NOMO-1 treated with dmso at 0.1 percent for 144 hours (cell line): ENCODE results near the gene TMPRSS6.

Source experiments
- DNase-seq: peaks from one replicate; lab custom pipeline; 2025; ENCODE audit not compliant: unreplicated experiment; lab: John Stamatoyannopoulos, UW

Gene TMPRSS6

GRCh38 chr22:37141476-37141875 lies 32.0 kb upstream of the TMPRSS6 start:
- DNase-seq: no peak

DNA sequence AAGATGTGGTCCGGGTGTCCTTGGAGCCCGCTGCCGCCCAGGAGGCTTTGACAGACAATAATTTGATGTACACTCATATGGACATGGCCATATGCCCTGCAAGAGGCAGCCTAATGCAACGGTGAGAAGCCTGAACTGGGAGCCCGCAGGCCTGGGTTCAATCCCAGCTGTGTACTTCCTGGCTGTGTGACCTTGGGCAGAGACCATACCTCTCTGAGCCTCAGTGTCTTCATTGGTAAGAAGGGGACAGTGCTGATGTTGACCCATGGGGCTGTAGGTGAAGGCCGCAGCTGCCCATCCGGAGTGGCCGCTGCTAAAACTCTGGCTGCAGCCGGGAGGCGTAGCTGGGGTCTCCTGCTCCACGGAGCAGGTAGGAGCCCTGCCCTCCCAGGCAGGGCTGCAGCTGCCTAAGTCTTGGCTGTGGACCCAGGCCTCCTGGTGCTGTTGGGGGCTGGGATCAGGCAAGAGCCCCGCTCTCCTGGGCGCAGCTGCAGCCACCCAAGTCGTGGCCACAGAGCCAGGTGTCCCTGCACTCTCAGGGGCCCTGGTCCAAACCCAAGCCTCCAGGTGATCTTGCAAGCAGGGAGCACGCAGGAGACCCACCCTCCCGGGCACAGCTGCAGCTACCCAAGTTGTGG lies 31.3 kb upstream of the TMPRSS6 start:
- no peak for DNase-seq

DNA sequence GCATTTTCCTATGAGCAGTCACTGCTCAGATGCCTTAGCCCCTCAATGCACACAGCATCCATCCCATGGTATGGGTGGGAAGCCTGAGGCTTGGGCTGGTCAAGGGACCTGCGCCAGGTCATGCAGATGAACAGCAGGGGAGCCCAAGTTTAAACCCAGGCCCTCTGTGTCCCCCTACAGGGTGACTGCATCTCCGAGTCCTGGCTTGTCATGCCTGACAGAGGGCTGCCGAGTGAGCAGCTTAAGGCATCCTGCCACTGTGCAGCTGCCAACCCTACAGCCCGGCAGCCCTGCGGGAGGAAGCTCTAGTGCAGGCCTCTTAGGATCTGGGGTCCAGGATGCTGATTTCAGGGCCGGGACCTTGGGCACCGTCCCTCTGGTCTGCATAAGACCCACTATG lies 30.2 kb upstream of the TMPRSS6 start:
- no peak for DNase-seq

- DNase-seq: no peak
These were observed 29.5 kb upstream of the TMPRSS6 start for GRCh38 chr22:37138849-37139561.

- DNase-seq: no peak
These were observed 28.6 kb upstream of the TMPRSS6 start for GRCh38 chr22:37137903-37138665.

DNA sequence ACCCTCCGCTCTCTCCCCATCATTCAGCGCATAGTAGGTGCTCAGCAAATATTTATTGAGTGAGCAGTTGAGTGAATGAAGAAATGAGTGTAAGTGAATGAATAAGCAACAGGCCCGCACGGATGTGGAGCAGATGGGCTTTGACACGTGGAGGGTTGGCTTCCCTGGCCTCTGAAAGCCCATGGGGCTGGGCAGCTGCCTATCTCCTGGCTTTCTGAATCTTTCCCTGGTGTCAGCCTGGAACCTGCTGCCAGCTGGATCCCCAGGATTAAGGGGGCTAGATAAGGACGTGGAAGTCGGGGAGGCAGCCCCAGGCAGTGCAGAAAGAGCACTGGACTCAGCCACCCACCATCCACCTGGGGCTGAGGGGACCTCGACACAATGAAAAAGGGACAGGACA lies 27.6 kb upstream of the TMPRSS6 start:
- no peak for DNase-seq

DNA sequence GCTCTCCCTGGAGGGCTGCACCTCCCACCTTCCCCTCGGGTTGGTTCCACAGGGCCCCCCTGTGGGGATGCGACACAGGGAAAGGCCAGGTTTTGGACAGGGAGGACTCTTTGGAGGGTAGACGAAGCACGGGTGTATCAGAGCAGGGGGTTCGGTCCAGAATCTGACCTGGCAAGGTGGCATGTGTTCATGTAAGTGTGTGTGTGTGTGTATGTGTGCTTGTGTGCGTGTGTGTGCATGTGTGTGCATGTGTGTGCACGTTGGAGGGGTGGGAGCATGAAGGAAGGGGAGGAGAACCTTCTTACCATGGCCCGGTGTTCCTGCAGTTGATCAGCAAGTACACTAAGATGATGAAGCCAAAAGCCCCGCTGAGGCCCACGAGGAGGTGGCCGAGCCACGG lies 25.5 kb upstream of the TMPRSS6 start:
- no peak for DNase-seq

- DNase-seq: no peak
These were observed 23.9 kb upstream of the TMPRSS6 start for GRCh38 chr22:37133304-37134018.

GRCh38 chr22:37132773-37133172 lies 23.3 kb upstream of the TMPRSS6 start:
- no peak for DNase-seq

GRCh38 chr22:37129866-37130441 lies 20.4 kb upstream of the TMPRSS6 start:
- no peak for DNase-seq

DNA sequence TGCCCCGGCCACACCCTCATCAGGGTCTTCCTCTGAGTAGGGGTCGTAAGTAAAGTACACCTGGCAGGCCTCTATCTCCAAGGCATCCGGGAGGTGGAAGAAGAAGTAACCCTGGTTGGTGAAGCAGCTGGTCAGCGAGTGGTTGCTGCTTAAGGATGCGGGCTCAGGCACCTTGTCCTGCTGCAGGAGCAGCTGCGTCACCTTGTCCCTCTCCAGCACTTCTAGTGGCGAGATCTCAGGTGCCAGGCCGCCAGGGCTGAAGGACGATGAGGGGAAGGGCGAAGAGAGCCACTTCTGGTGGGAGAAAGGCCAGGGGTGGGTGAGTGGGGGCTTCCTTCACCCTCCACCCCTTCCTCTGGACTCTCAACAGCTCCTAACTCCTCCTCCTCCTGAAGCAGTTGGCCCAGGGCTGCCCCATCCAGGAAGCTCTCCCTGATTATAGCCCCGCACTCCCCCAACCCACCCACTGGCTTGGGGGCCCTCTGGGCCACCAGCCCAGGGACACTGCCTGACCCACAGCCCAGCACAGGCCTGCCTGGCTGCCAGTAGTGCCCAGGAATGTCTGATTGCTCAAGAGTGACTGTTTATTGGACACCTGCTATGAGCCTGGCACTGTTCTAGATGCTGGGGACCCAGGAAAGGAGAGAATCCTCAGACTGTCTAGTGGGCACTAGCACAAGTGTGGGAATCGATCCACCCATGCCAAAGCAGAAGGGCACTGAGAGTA lies 19.2 kb upstream of the TMPRSS6 start:
- no peak for DNase-seq

DNA sequence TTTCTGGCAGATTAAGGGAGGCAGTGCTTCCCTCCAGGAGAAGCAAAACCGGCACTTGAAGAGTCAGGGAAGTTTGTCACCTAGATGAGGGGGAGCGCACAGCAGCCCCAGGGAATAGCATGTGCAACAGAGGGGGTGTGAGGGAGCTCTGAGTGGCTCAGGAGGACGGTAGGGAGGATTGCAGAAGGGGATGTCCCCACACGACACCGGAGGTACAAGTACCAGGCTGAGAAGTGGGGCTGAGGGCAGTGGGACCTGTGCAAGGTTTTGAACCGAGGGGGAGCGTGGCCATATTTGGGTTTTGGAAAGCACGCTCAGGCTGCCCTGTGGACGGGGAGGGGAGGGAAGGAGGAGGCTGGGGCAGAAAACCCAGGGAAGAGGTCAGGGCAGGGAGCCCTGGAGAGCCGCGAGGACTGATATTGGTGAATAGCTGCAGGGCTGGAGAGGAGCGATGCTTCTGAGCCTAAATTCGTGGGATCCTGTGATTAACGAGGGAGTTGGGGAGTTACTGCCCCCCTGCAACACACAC lies 17.9 kb upstream of the TMPRSS6 start:
- no peak for DNase-seq

- no peak for DNase-seq
These were observed 17.4 kb upstream of the TMPRSS6 start for GRCh38 chr22:37126882-37127281.

DNA sequence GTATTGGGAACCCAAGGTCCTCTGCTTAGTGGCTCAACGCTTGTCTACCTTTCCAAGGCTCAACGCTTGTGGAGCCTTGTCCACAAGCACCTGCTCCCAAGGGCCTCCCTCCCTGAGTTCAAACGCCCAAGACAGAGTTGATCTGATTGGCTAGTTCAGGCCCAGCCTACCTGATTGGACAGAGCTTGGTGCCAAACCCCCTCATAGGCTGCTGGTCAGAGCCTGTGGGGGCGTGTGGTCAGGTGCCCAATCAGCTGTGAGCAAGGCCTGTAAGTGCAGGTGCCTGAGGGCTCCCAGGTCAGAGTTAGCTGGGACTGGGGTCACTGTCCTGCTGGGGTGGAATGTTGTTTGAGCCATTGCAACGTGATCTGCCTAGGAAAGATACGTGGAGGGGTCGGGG lies 16.9 kb upstream of the TMPRSS6 start:
- no peak for DNase-seq

DNA sequence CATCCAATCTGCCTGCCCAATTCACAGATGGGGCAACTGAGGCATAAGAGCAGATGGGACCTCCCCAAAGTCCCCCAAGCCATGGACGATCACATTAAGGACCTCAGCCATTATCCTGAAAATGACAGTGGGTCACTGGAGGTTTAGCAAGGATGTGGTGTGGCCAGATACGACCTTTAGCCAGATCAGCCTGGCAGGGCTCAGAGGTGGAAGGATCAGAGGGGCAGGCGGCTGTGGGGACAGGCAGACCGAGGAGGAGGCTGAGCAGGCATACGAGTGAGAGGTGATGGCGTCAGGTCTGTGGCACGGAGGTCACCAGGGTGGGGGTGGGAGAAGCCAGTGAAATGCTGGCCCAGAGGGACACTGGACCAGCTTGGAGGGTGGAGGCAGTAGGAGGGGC lies 14.1 kb upstream of the TMPRSS6 start:
- DNase-seq: no peak

GRCh38 chr22:37122598-37123180 lies 13.2 kb upstream of the TMPRSS6 start:
- DNase-seq: no peak

DNA sequence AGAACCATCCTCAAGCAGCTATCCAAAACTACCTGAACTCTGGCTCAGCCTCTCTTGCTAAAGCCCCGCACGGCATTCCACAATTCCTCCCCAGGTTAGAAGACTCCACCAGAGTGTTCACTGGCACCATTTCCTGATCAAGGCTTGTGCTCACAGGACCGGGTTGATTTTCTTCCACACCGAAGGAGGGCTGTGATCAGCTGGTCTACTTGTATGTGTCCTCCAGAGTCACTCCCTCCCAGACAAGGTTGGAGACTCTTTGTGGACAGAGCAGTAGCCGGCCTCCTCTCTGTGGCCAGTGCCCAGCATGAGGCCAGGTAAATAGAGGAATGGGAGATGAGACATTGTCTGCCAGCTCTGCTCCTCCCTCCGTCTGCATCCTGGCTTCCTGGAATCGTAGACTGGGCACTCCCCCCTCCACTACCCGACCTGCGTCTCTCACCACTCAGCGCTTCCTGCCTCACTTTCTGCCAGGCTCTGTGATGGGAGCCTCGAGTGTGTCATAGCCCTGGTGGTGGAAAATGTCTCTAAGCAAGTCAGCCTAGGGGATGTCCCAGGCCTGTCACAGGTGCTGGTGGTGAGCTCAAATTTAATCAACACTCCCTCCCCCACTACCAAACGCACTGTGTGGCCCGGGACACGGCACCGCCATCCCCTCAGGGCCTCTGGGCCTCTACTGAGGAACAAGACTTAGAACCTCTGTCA lies 12.5 kb upstream of the TMPRSS6 start:
- DNase-seq: no peak

- DNase-seq: no peak
These were observed 11.2 kb upstream of the TMPRSS6 start for GRCh38 chr22:37120569-37121340.

DNA sequence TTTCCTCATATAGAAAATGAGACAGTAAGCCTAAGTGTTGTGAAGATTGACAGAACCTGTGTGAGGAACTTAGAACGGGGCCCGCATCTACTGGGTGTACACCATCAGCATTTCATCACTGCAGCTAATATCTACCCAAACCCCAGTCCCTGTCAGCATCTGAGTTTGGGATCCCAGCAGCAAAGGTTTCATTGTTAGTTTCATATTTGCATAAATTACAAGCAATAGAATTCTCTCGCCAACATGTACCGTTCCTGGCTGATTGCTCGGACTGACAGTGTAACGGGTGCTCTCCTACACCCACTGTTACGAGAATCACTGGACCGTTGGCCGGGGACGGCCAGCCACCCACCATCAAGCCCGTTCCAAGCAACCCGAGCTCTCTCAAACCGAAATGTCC lies 10.4 kb upstream of the TMPRSS6 start:
- DNase-seq: no peak
